ENCODE measurements around the gene ESRRA. TPM values are rescaled to one million over a fixed set of nuclear protein-coding genes. Genes with fewer than 3 reads are reported as not detected.

Gene ESRRA
- 28.1 and 31.4 TPM in 2 replicates for total RNA-seq
- long read RNA-seq, partial matches to known transcripts: 0 of 1 reads
- long read RNA-seq, other reads (novel, unspliced or antisense): 1 of 1 reads

DNA sequence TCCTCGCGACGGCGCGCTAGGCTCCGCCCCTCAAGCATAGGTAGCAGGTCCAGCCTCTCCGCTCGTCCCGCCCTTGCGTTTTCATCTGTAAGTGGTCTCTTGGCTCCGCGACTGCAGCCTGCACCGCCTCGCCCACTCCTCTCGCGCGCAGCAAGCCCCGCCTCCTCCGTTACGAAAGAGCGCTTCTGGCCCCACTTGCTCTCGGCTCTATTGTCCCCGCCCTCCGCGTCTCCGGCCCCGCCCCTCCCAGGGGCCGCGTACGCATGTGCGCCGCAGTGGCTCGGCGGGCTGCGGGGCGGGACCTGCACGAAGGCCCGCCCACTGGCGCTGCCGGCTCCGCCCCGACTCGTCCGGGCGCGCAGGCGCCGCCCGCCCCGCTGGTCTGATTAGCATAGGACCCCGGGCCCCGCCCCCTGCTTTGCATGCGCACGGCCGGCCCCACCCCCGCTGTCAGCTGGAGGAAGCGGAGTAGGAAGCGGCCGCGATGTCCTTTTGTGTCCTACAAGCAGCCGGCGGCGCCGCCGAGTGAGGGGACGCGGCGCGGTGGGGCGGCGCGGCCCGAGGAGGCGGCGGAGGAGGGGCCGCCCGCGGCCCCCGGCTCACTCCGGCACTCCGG, at the start of gene ESRRA:
Gene ESRRA (plus strand): TSS at position 450 of the 616 bp plus-strand sequence. CDS start 1,656 bp downstream, outside the sequence.
- Mint-ChIP-seq H3K4me1 (ENCODE audit: low read depth) (peaks cover 12% of the 10 kb centered on the region), H3K27me3 (peaks cover 18% of the 10 kb centered on the region), H3K4me3 (ENCODE audit: low read depth) (peak within 1 kb of the TSS; percentile 94), H3K36me3 (ENCODE audit: insufficient read depth) (no peaks in the 10 kb centered on the region), H3K27ac (peak within 1 kb of the TSS; percentile 96), H3K9me3 (ENCODE audit: low read depth) (no peaks in the 10 kb centered on the region)
- TF ChIP-seq, protein P1, sequence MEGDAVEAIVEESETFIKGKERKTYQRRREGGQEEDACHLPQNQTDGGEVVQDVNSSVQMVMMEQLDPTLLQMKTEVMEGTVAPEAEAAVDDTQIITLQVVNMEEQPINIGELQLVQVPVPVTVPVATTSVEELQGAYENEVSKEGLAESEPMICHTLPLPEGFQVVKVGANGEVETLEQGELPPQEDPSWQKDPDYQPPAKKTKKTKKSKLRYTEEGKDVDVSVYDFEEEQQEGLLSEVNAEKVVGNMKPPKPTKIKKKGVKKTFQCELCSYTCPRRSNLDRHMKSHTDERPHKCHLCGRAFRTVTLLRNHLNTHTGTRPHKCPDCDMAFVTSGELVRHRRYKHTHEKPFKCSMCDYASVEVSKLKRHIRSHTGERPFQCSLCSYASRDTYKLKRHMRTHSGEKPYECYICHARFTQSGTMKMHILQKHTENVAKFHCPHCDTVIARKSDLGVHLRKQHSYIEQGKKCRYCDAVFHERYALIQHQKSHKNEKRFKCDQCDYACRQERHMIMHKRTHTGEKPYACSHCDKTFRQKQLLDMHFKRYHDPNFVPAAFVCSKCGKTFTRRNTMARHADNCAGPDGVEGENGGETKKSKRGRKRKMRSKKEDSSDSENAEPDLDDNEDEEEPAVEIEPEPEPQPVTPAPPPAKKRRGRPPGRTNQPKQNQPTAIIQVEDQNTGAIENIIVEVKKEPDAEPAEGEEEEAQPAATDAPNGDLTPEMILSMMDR (IDR thresholded peaks at IDR 0.05; ENCODE audit: unreplicated experiment): no peak
- DNase-seq (ENCODE audit: low spot score, unreplicated experiment): peak; percentile 99

- Mint-ChIP-seq H3K36me3 (ENCODE audit: insufficient read depth) (peaks cover 12% of the 10 kb centered on the region), H3K4me1 (ENCODE audit: low read depth) (peaks cover 7% of the 10 kb centered on the region), H3K27me3 (no peaks in the 10 kb centered on the region), H3K9me3 (ENCODE audit: low read depth) (no peaks in the 10 kb centered on the region), H3K27ac (no peak overlapping the region), H3K4me3 (ENCODE audit: low read depth) (no peak overlapping the region)
- TF ChIP-seq, protein P1 (IDR thresholded peaks at IDR 0.05; ENCODE audit: unreplicated experiment): no peak
- DNase-seq (ENCODE audit: low spot score, unreplicated experiment): no peak
Observed at GRCh38 chr11:64256300-64256699, 49.0 kb upstream of the ESRRA start.

DNA sequence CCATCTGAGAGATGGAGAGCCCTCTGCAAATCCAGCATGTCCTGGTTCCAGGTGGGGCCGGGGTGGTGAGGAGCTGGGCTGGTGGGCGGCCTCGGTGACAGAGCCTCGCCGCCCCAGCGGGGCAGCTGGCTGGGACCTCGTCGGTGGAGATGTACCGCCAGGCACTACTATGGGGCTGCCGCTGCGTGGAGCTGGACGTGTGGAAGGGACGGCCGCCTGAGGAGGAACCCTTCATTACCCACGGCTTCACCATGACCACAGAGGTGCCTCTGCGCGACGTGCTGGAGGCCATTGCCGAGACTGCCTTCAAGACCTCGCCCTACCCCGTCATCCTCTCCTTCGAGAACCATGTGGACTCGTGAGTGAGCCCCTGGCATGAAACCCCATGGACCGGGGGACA, 47.0 kb upstream of the ESRRA start:
- H3K36me3 Mint-ChIP-seq (ENCODE audit: insufficient read depth): peaks cover 15% of the 10 kb centered on the region
- H3K27ac Mint-ChIP-seq: no peak overlapping the region
- TF ChIP-seq, protein P1 (IDR thresholded peaks at IDR 0.05; ENCODE audit: unreplicated experiment): no peak
- H3K9me3 Mint-ChIP-seq (ENCODE audit: low read depth): no peaks in the 10 kb centered on the region
- H3K4me3 Mint-ChIP-seq (ENCODE audit: low read depth): no peak overlapping the region
- no peak for DNase-seq (ENCODE audit: low spot score, unreplicated experiment)
- no peaks in the 10 kb centered on the region for H3K27me3 Mint-ChIP-seq
- no peaks in the 10 kb centered on the region for H3K4me1 Mint-ChIP-seq (ENCODE audit: low read depth)

- no peaks in the 10 kb centered on the region for H3K27me3 Mint-ChIP-seq
- no peaks in the 10 kb centered on the region for H3K4me1 Mint-ChIP-seq (ENCODE audit: low read depth)
- H3K36me3 Mint-ChIP-seq (ENCODE audit: insufficient read depth): peaks cover 15% of the 10 kb centered on the region
- TF ChIP-seq, protein P1 (IDR thresholded peaks at IDR 0.05; ENCODE audit: unreplicated experiment): no peak
- H3K27ac Mint-ChIP-seq: peak overlapping the region; percentile 59
- no peaks in the 10 kb centered on the region for H3K9me3 Mint-ChIP-seq (ENCODE audit: low read depth)
- no peak for DNase-seq (ENCODE audit: low spot score, unreplicated experiment)
- H3K4me3 Mint-ChIP-seq (ENCODE audit: low read depth): no peak overlapping the region
Observed at GRCh38 chr11:64258946-64259532, 46.3 kb upstream of the ESRRA start.

GRCh38 chr11:64259533-64260067, 45.7 kb upstream of the ESRRA start:
- Mint-ChIP-seq H3K9me3 (ENCODE audit: low read depth) (no peaks in the 10 kb centered on the region), H3K36me3 (ENCODE audit: insufficient read depth) (peaks cover 15% of the 10 kb centered on the region), H3K4me1 (ENCODE audit: low read depth) (no peaks in the 10 kb centered on the region), H3K27me3 (no peaks in the 10 kb centered on the region), H3K27ac (peak overlapping the region; percentile 59), H3K4me3 (ENCODE audit: low read depth) (no peak overlapping the region)
- TF ChIP-seq, protein P1 (IDR thresholded peaks at IDR 0.05; ENCODE audit: unreplicated experiment): no peak
- DNase-seq (ENCODE audit: low spot score, unreplicated experiment): no peak
